Body of pancreas (tissue), 4 donors: ENCODE measurements around the gene KIAA1328. TPM values are rescaled to one million over a fixed set of nuclear protein-coding genes. Genes with fewer than 3 reads are reported as not detected.
A peak's percentile ranks its signal among the peaks of the same experiment; 100 is the strongest.

Experiments used
- ATAC-seq: fragments of 150-250 bp; one replicate; pipeline ENCODE4 v1.9.1; 2016
- DNase-seq, 4 donors: peaks; one replicate each; pipeline ENCODE4 v3.0.0-alpha.2; 2019
- H3K27ac ChIP-seq, 4 donors: fragments of 200-600 bp; sonication (generic); 1 replicate in 3 of 4; 2 replicates in 1 of 4; pipeline versions ENCODE4 v1.5.1 to v1.6.1; 2016 to 2019; ENCODE audit warnings: mild to moderate bottlenecking in 1 of 4, mixed read lengths in 1 of 4, moderate library complexity in 1 of 4
- H3K27me3 ChIP-seq, 2 donors: fragments of 200-600 bp; sonication (generic); one replicate each; pipeline ENCODE4 v1.6.0; 2016; ENCODE audit warnings: mild to moderate bottlenecking in 1 of 2
- H3K36me3 ChIP-seq, 2 donors: fragments of 200-600 bp; sonication (generic); replicated peaks in 1 of 2; 2 replicates each; pipeline ENCODE4 v1.5.1; 2016; ENCODE audit warnings: low read depth in 2 of 2; ENCODE audit not compliant: insufficient read depth in 1 of 2
- H3K4me1 ChIP-seq: fragments of 200-600 bp; sonication (generic); one replicate; pipeline ENCODE4 v1.6.0; 2016
- H3K4me3 ChIP-seq, 2 donors: fragments of 200-600 bp; sonication (generic); 1 replicate in 1 of 2; 2 replicates in 1 of 2; pipeline ENCODE4 v1.5.1; 2016 to 2019
- H3K9me3 ChIP-seq, 3 donors: fragments of 200-600 bp; sonication (generic); 1 replicate in 2 of 3; 2 replicates in 1 of 3; pipeline ENCODE4 v1.5.1; 2016
- POLR2A ChIP-seq, 3 donors: fragments of 450-650 bp; IDR thresholded peaks; one replicate each; pipeline ENCODE4 v1.6.1; 2016; ENCODE audit warnings: antibody characterized with exemption in 3 of 3, mild to moderate bottlenecking in 2 of 3
- WGBS, 2 donors: methylation state at CpG; one replicate each; pipeline ENCODE4 v1.1.5; 2017; 5-methylcytosine and 5-hydroxymethylcytosine counted together
- intact Hi-C: fragments of 100-400 bp; cut with DNase I; formaldehyde crosslinking; loops from one replicate; pipeline ENCODE4 v1.15.1; 2023
- total RNA-seq, 2 donors: library from RNA; depleted of rRNA; stranded (reverse); fragments of >200 nt; gene quantifications; one replicate each; pipeline ENCODE4 v1.1.0, GENCODE V29; 2016
- TF ChIP-seq, protein P1 (sequence below), 7 experiments: fragments of 450-650 bp in 4 of 7; fragments of 200-600 bp in 3 of 7; sonication (generic) in 3 of 7; IDR thresholded peaks; one replicate each; pipeline ENCODE4 v1.5.1; 2016 to 2019; ENCODE audit warnings: antibody characterized with exemption in 7 of 7

Gene KIAA1328
- total RNA-seq, 2 donors from 2014 or later: 10.9 to 21.8 TPM

DNA sequence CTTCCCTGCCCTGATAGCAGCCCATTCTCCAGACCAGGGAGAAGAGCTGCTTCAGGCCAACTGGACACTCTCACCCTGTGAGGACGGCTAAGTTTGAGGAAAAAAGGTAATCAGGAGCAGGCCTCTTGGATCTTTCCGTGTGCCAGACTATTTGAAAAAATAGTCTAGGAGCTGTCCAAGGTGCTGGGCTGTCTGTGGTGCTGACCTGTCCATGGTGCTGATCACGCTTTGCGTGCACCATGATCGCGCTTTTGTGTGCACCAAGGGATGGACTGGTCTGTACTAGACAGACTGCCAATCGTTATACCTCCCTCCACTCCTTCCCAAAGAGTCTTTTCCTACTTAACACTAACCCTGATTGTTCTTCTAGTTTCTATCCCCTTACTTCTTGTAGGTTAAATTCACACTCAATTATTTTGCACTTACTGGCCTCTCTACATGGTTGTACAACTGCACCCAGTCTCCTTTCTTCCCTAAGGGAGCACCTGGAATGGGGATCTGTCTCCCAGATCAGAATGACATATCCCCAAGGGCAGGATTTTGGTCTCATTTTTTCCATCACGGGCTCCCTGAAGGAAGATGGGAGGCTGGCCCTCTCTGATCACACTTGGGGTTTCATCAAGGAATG lies 441.2 kb downstream of the KIAA1328 start:
- DNase-seq: peak; percentile 54 to 66 (median 58)
- no peaks in the 10 kb centered on the region for H3K36me3 ChIP-seq
- no peaks in the 10 kb centered on the region for H3K9me3 ChIP-seq
- ATAC-seq: peak; percentile 59
- H3K27ac ChIP-seq: no peak overlapping the region
- peaks cover 5% of the 10 kb centered on the region for H3K4me1 ChIP-seq
- 19 to 26% methylated on average over 8 of the region's 8 CpGs for WGBS, 2 donors
- TF ChIP-seq, protein P1, sequence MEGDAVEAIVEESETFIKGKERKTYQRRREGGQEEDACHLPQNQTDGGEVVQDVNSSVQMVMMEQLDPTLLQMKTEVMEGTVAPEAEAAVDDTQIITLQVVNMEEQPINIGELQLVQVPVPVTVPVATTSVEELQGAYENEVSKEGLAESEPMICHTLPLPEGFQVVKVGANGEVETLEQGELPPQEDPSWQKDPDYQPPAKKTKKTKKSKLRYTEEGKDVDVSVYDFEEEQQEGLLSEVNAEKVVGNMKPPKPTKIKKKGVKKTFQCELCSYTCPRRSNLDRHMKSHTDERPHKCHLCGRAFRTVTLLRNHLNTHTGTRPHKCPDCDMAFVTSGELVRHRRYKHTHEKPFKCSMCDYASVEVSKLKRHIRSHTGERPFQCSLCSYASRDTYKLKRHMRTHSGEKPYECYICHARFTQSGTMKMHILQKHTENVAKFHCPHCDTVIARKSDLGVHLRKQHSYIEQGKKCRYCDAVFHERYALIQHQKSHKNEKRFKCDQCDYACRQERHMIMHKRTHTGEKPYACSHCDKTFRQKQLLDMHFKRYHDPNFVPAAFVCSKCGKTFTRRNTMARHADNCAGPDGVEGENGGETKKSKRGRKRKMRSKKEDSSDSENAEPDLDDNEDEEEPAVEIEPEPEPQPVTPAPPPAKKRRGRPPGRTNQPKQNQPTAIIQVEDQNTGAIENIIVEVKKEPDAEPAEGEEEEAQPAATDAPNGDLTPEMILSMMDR (IDR thresholded peaks at IDR 0.05): no peak
- no peak for TF ChIP-seq POLR2A (IDR thresholded peaks at IDR 0.05)
- H3K27me3 ChIP-seq: no peaks in the 10 kb centered on the region
- no peak overlapping the region for H3K4me3 ChIP-seq
- intact Hi-C loops: no loop called here

DNA sequence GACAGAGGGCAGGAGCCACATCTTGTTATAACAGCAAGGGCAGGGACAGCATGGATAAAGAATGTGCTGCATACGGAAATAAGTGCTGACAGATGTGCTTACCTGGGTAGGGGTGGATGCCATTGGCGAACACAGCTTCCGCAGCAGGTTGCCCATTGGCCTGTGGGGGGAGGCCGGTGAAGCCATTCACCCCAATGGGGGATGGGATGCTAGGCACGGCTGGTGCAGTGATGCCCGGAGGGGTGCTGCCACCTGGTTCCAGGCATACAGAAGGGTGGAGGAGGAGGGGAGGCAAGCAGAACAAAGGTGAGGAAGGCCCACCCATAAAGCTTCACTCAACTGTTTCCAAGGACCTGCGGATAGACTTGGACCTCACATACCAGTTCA lies 441.7 kb downstream of the KIAA1328 start:
- intact Hi-C loops: no loop called here
- no peaks in the 10 kb centered on the region for H3K36me3 ChIP-seq
- H3K4me3 ChIP-seq: no peak overlapping the region
- ATAC-seq: no peak
- TF ChIP-seq, protein P1 (IDR thresholded peaks at IDR 0.05): no peak
- no peak for TF ChIP-seq POLR2A (IDR thresholded peaks at IDR 0.05)
- no peak overlapping the region for H3K27ac ChIP-seq
- 75 to 79% methylated on average over 7 of the region's 7 CpGs for WGBS, 2 donors
- H3K27me3 ChIP-seq: no peaks in the 10 kb centered on the region
- H3K9me3 ChIP-seq: no peaks in the 10 kb centered on the region
- no peak for DNase-seq
- peaks cover 5% of the 10 kb centered on the region for H3K4me1 ChIP-seq

DNA sequence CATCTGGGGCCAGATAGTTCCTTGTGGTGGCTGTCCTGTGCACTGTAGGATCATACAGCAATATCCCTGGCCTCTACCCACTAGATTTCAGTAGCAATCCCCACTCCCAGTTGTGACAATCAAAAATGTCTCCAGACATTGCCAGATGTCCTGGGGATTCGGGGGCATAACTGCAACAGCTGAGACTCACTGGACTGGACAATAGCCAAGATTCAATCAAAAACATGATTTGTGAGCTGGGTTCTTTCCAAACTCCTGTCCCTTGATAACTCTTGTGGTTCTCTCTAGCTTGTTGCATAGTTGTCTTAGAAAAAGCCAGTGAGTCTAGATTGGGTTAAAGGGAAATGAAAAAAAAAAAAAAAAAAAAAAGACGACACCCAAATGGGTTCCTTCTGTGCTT lies 443.3 kb downstream of the KIAA1328 start:
- peaks cover 5% of the 10 kb centered on the region for H3K4me1 ChIP-seq
- DNase-seq (no peak), ATAC-seq (no peak)
- WGBS, 2 donors: 46 to 49% methylated on average over 2 of the region's 2 CpGs
- no peaks in the 10 kb centered on the region for H3K27me3 ChIP-seq
- intact Hi-C loops: no loop called here
- H3K4me3 ChIP-seq: no peak overlapping the region
- H3K9me3 ChIP-seq: no peaks in the 10 kb centered on the region
- H3K27ac ChIP-seq: no peak overlapping the region
- H3K36me3 ChIP-seq: no peaks in the 10 kb centered on the region
- no peak for TF ChIP-seq POLR2A (IDR thresholded peaks at IDR 0.05)
- TF ChIP-seq, protein P1 (IDR thresholded peaks at IDR 0.05): no peak

DNA sequence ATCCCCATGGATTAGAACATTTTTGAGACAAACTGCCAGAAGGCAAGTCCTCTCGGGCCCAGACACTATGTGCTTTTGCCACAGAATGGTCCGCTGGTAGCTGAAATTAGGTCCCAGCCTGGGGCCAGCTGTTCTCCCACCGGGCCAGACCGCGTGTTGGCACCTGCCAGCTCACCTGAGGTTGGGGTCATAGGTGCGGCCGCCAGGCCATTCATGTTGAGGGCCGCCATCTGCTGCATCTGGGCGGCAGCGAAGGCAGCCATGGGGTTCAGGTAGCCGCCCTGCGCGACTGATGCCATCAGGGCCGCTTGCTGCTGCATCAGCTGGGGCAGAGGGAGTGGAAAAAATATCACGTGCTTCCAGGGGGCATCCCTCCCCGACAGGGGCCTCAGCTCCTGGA lies 443.9 kb downstream of the KIAA1328 start:
- 76 to 80% methylated on average over 10 to 16 of the region's 16 CpGs for WGBS, 2 donors
- Histone ChIP-seq H3K4me1 (peaks cover 5% of the 10 kb centered on the region), H3K36me3 (no peaks in the 10 kb centered on the region), H3K9me3 (no peaks in the 10 kb centered on the region), H3K27ac (no peak overlapping the region), H3K4me3 (no peak overlapping the region), H3K27me3 (no peaks in the 10 kb centered on the region)
- DNase-seq (no peak), ATAC-seq (no peak)
- intact Hi-C loops: no loop called here
- TF ChIP-seq, protein P1 (IDR thresholded peaks at IDR 0.05): no peak
- TF ChIP-seq POLR2A (IDR thresholded peaks at IDR 0.05): no peak
